H9 (cell line): ENCODE results near the gene ATP8B4. TPM values are rescaled to one million over a fixed set of nuclear protein-coding genes. Genes with fewer than 3 reads are reported as not detected.

ENCODE experiments used
- DNase-seq: peaks from one replicate; pipeline ENCODE4 v3.0.0-alpha.2; 2017
- H2AFZ ChIP-seq: one replicate; pipeline ENCODE4 v1.6.1; 2013; ENCODE audit warnings: mild to moderate bottlenecking, low read length, control low read depth, moderate library complexity
- H2AK5ac ChIP-seq: 2 replicates; pipeline ENCODE4 v1.6.1; 2013; ENCODE audit warnings: low read length, control low read depth, mixed read lengths; ENCODE audit not compliant: insufficient read length
- H2BK120ac ChIP-seq: one replicate; pipeline ENCODE4 v1.6.1; 2013; ENCODE audit warnings: low read depth, mild to moderate bottlenecking, low read length, control low read depth, inconsistent platforms; ENCODE audit not compliant: poor library complexity, severe bottlenecking
- H2BK12ac ChIP-seq: 2 replicates; pipeline ENCODE4 v1.6.1; 2013; ENCODE audit warnings: low read length, control low read depth, mixed read lengths, low read depth; ENCODE audit not compliant: insufficient read length
- H2BK15ac ChIP-seq: 2 replicates; pipeline ENCODE4 v1.6.1; 2013; ENCODE audit warnings: low read depth, low read length, control low read depth
- H2BK20ac ChIP-seq: one replicate; pipeline ENCODE4 v1.6.1; 2013; ENCODE audit warnings: low read depth, mild to moderate bottlenecking, low read length, control low read depth, inconsistent platforms; ENCODE audit not compliant: poor library complexity, severe bottlenecking
- H2BK5ac ChIP-seq: 2 replicates; pipeline ENCODE4 v1.6.1; 2013; ENCODE audit warnings: low read length, control low read depth, mixed read lengths; ENCODE audit not compliant: insufficient read length
- H3K14ac ChIP-seq: 2 replicates; pipeline ENCODE4 v1.6.1; 2013; ENCODE audit warnings: low read length, control low read depth; ENCODE audit not compliant: insufficient read depth
- H3K18ac ChIP-seq: 2 replicates; pipeline ENCODE4 v1.6.1; 2013; ENCODE audit warnings: low read depth, mild to moderate bottlenecking, mixed read lengths, low read length, control low read depth; ENCODE audit not compliant: insufficient read length
- H3K23ac ChIP-seq: 2 replicates; pipeline ENCODE4 v1.6.1; 2013; ENCODE audit warnings: low read length, control low read depth, mixed read lengths, low read depth; ENCODE audit not compliant: insufficient read length
- H3K23me2 ChIP-seq: 2 replicates; pipeline ENCODE4 v1.6.1; 2013; ENCODE audit warnings: low read depth, mild to moderate bottlenecking, mixed read lengths, low read length, control low read depth; ENCODE audit not compliant: insufficient read length, poor library complexity, severe bottlenecking
- H3K27ac ChIP-seq: 2 replicates; pipeline ENCODE4 v1.5.1; 2013; ENCODE audit warnings: low read length, control low read depth, mixed read lengths, low read depth; ENCODE audit not compliant: insufficient read length
- H3K27me3 ChIP-seq: 2 replicates; pipeline ENCODE4 v1.6.1; 2013; ENCODE audit warnings: low read length, control low read depth, inconsistent platforms; ENCODE audit not compliant: insufficient read depth
- H3K4ac ChIP-seq: 2 replicates; pipeline ENCODE4 v1.6.1; 2013; ENCODE audit warnings: low read depth, mild to moderate bottlenecking, control low read depth, inconsistent platforms, low read length, moderate library complexity
- H3K4me1 ChIP-seq: 2 replicates; pipeline ENCODE4 v1.6.1; 2013; ENCODE audit warnings: low read length, control low read depth, inconsistent platforms; ENCODE audit not compliant: insufficient read depth
- H3K4me2 ChIP-seq: 2 replicates; pipeline ENCODE4 v1.6.1; 2013; ENCODE audit warnings: low read length, control low read depth, mixed read lengths; ENCODE audit not compliant: insufficient read length, insufficient read depth
- H3K56ac ChIP-seq: 2 replicates; pipeline ENCODE4 v1.6.1; 2013; ENCODE audit warnings: low read depth, mild to moderate bottlenecking, mixed read lengths, low read length, control low read depth; ENCODE audit not compliant: insufficient read length
- H3K79me1 ChIP-seq: 2 replicates; pipeline ENCODE4 v1.6.1; 2013; ENCODE audit warnings: low read depth, mild to moderate bottlenecking, moderate library complexity, low read length, control low read depth, inconsistent platforms; ENCODE audit not compliant: insufficient read depth, poor library complexity, severe bottlenecking
- H3K79me2 ChIP-seq: 2 replicates; pipeline ENCODE4 v1.6.1; 2013; ENCODE audit warnings: low read length, control low read depth, inconsistent platforms; ENCODE audit not compliant: insufficient read depth
- H3K9ac ChIP-seq: 2 replicates; pipeline ENCODE4 v1.6.1; 2013; ENCODE audit warnings: low read length, control low read depth, mixed read lengths; ENCODE audit not compliant: insufficient read length; ENCODE audit errors: extremely low read depth
- H3K9me3 ChIP-seq: one replicate; pipeline ENCODE4 v1.6.1; 2013; ENCODE audit warnings: low read depth, low read length, inconsistent platforms; ENCODE audit not compliant: control insufficient read depth
- H3T11ph ChIP-seq: one replicate; pipeline ENCODE4 v1.6.1; 2013; ENCODE audit warnings: mild to moderate bottlenecking, low read length, control low read depth, inconsistent platforms
- H4K20me1 ChIP-seq: one replicate; pipeline ENCODE4 v1.6.1; 2013; ENCODE audit not compliant: control insufficient read depth, insufficient read length, insufficient read depth
- H4K5ac ChIP-seq: 2 replicates; pipeline ENCODE4 v1.6.1; 2013; ENCODE audit warnings: low read depth, mild to moderate bottlenecking, mixed read lengths, low read length, control low read depth; ENCODE audit not compliant: insufficient read length
- H4K8ac ChIP-seq: replicated peaks from 2 replicates; pipeline ENCODE4 v1.6.1; 2013; ENCODE audit warnings: low read length, control low read depth, mixed read lengths, low read depth; ENCODE audit not compliant: insufficient read length
- H4K91ac ChIP-seq: 2 replicates; pipeline ENCODE4 v1.6.1; 2013; ENCODE audit warnings: low read depth, mild to moderate bottlenecking, moderate library complexity, mixed read lengths, low read length, control low read depth; ENCODE audit not compliant: insufficient read length
- H3K27ac Mint-ChIP-seq, 3 experiments: 2 replicates in 2 of 3; 3 replicates in 1 of 3; pipeline ENCODE4 v1.8.0; 2020 to 2021; ENCODE audit warnings: mixed read lengths in 3 of 3, mild to moderate bottlenecking in 1 of 3, moderate library complexity in 1 of 3
- H3K27me3 Mint-ChIP-seq: 2 replicates; pipeline ENCODE4 v1.8.0; 2021; ENCODE audit warnings: low read depth, mild to moderate bottlenecking, moderate library complexity, mixed read lengths
- H3K36me3 Mint-ChIP-seq, 3 experiments: 2 replicates in 2 of 3; 3 replicates in 1 of 3; pipeline ENCODE4 v1.8.0; 2020 to 2021; ENCODE audit warnings: low read depth in 3 of 3, mixed read lengths in 3 of 3; ENCODE audit not compliant: insufficient read depth in 1 of 3
- H3K4me1 Mint-ChIP-seq, 2 experiments: 2 replicates each; pipeline ENCODE4 v1.8.0; 2020; ENCODE audit warnings: mixed read lengths in 2 of 2
- H3K4me3 Mint-ChIP-seq, 2 experiments: 2 replicates in 1 of 2; 3 replicates in 1 of 2; pipeline ENCODE4 v1.8.0; 2020 to 2021; ENCODE audit warnings: mild to moderate bottlenecking in 2 of 2, mixed read lengths in 2 of 2, moderate library complexity in 1 of 2
- H3K9me3 Mint-ChIP-seq, 2 experiments: 2 replicates in 1 of 2; 3 replicates in 1 of 2; pipeline ENCODE4 v1.8.0; 2020; ENCODE audit warnings: mild to moderate bottlenecking in 2 of 2, mixed read lengths in 2 of 2, moderate library complexity in 1 of 2
- WGBS: extraction: QIAGEN DNeasy Blood & Tissue Kit; methylation state at CpG from one replicate; pipeline ENCODE4 v1.1.7; 2013; ENCODE audit warnings: missing lambda C conversion rate, low lambda C conversion rate, mixed read lengths; ENCODE audit not compliant: insufficient read length; ENCODE audit errors: extremely low coverage; 5-methylcytosine and 5-hydroxymethylcytosine counted together
- total RNA-seq: library from RNA; stranded (reverse); gene quantifications from 2 replicates; pipeline ENCODE4 v1.2.1, GENCODE V29; 2021
- TF ChIP-seq, protein P1 (sequence below): fragments of 200-600 bp; sonication (generic); conservative IDR thresholded peaks from 3 replicates; pipeline ENCODE4 v1.8.0; 2021; ENCODE audit warnings: antibody characterized with exemption, mild to moderate bottlenecking

The ATP8B4 gene
- total RNA-seq, 1 experiment from 2014 or later, result 0.52 TPM

DNA sequence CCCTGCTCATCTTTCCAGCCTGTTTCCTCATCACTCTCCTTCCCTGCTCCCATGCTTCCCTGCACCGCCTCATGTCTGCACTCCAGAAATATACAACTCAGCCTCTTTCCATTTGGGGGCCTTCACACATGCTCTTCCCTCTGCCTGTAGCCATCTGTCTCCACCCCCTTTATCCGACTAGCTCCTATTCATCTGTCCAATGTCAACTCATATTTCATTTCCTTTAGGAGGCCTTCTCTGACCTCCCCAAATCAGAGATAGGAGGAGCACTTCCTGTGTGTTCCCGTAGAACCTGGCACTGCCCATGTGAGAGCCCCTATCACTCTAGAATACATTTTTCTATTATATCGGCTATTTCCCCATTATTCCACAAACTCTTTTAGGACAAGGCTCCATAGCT is 10.6 kb downstream of the ATP8B4 start:
- H3K27ac Mint-ChIP-seq, result no peak overlapping the region; a peak in 1 of 7 replicates
- H3K18ac ChIP-seq, result no peak overlapping the region
- H2AK5ac ChIP-seq, result no peak overlapping the region
- no peak overlapping the region for H2BK20ac ChIP-seq
- H3K9me3 ChIP-seq, result no peaks in the 10 kb centered on the region
- no peak overlapping the region for H3K27ac ChIP-seq
- H3K27me3 Mint-ChIP-seq, result no peaks in the 10 kb centered on the region
- no peak overlapping the region for H3K4me2 ChIP-seq
- no peak overlapping the region for H3K56ac ChIP-seq
- no peak overlapping the region for H2BK12ac ChIP-seq
- H3K23ac ChIP-seq, result no peak overlapping the region
- H4K20me1 ChIP-seq, result no peaks in the 10 kb centered on the region
- H4K5ac ChIP-seq, result no peak overlapping the region
- DNase-seq, result no peak
- H3K4ac ChIP-seq, result no peak overlapping the region
- H3K79me2 ChIP-seq, result no peaks in the 10 kb centered on the region
- no peak overlapping the region for H2AFZ ChIP-seq
- H4K91ac ChIP-seq, result no peak overlapping the region
- H3K36me3 Mint-ChIP-seq, result no peaks in the 10 kb centered on the region
- H3K27me3 ChIP-seq, result no peaks in the 10 kb centered on the region
- no peak overlapping the region for H3K4me3 Mint-ChIP-seq
- H3K14ac ChIP-seq, result no peak overlapping the region
- no peak overlapping the region for H2BK120ac ChIP-seq
- no CpG with 5 or more reads among the region's 4 CpGs for WGBS
- H3K4me1 ChIP-seq, result no peaks in the 10 kb centered on the region
- TF ChIP-seq, protein P1, sequence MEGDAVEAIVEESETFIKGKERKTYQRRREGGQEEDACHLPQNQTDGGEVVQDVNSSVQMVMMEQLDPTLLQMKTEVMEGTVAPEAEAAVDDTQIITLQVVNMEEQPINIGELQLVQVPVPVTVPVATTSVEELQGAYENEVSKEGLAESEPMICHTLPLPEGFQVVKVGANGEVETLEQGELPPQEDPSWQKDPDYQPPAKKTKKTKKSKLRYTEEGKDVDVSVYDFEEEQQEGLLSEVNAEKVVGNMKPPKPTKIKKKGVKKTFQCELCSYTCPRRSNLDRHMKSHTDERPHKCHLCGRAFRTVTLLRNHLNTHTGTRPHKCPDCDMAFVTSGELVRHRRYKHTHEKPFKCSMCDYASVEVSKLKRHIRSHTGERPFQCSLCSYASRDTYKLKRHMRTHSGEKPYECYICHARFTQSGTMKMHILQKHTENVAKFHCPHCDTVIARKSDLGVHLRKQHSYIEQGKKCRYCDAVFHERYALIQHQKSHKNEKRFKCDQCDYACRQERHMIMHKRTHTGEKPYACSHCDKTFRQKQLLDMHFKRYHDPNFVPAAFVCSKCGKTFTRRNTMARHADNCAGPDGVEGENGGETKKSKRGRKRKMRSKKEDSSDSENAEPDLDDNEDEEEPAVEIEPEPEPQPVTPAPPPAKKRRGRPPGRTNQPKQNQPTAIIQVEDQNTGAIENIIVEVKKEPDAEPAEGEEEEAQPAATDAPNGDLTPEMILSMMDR, result no peak
- no peaks in the 10 kb centered on the region for H3K23me2 ChIP-seq
- no peak overlapping the region for H2BK5ac ChIP-seq
- no peak overlapping the region for H3K9ac ChIP-seq
- H3K4me1 Mint-ChIP-seq, result peaks cover 6% of the 10 kb centered on the region in 2 experiments
- H3T11ph ChIP-seq, result no peak overlapping the region
- no peaks in the 10 kb centered on the region for H3K79me1 ChIP-seq
- no peaks in the 10 kb centered on the region for H3K9me3 Mint-ChIP-seq
- no peak overlapping the region for H4K8ac ChIP-seq
- no peak overlapping the region for H2BK15ac ChIP-seq
